A673 (cell line): ENCODE data around the gene KRT73. TPM values are rescaled to one million over a fixed set of nuclear protein-coding genes. Genes with fewer than 3 reads are reported as not detected.

Experiments used
- BruUV-seq: library from RNA; stranded (reverse); fragments of 400-500 nt; replicated peaks from 2 replicates; lab custom pipeline; 2021; lab: Mats Ljungman, UMichigan
- CTCF ChIA-PET: fragments of 300-600 bp; sonication (Branson Sonifier 250); formaldehyde crosslinking; loops from one replicate; lab custom pipeline; 2022; ENCODE audit warnings: antibody characterized with exemption; lab: Charles Lee
- POLR2A ChIA-PET: fragments of 300-600 bp; sonication (Branson Sonifier 250); formaldehyde crosslinking; loops from one replicate; lab custom pipeline; 2022; ENCODE audit warnings: antibody characterized with exemption; ENCODE audit not compliant: low non-redundant PET; lab: Charles Lee
- DNase-seq: peaks from one replicate; pipeline ENCODE4 v3.0.0-alpha.2; 2015; ENCODE audit warnings: low spot score
- H3K27ac ChIP-seq: fragments of 200-600 bp; sonication (generic); 2 replicates; pipeline ENCODE4 v1.5.1; 2016; ENCODE audit warnings: mixed run types, low read depth, mild to moderate bottlenecking, mixed read lengths, antibody characterized with exemption, low read length; ENCODE audit not compliant: poor library complexity, severe bottlenecking
- H3K27me3 ChIP-seq: fragments of 200-600 bp; sonication (generic); replicated peaks from 2 replicates; pipeline ENCODE4 v1.6.1; 2017; ENCODE audit warnings: mixed run types, low read depth, mild to moderate bottlenecking, mixed read lengths, antibody characterized with exemption, low read length; ENCODE audit not compliant: insufficient read depth, poor library complexity
- H3K36me3 ChIP-seq: fragments of 200-600 bp; sonication (generic); 2 replicates; pipeline ENCODE4 v1.6.1; 2016; ENCODE audit warnings: mixed run types, mild to moderate bottlenecking, mixed read lengths, antibody characterized with exemption, low read length; ENCODE audit not compliant: insufficient read depth, poor library complexity, severe bottlenecking
- H3K4me1 ChIP-seq: fragments of 200-600 bp; sonication (generic); 2 replicates; pipeline ENCODE4 v1.6.1; 2017; ENCODE audit warnings: mixed run types, mild to moderate bottlenecking, mixed read lengths, antibody characterized with exemption, low read length; ENCODE audit not compliant: insufficient read depth, poor library complexity, severe bottlenecking
- H3K4me3 ChIP-seq: fragments of 200-600 bp; sonication (generic); 2 replicates; pipeline ENCODE4 v1.5.1; 2016; ENCODE audit warnings: low read depth, mixed run types, mild to moderate bottlenecking, mixed read lengths, low read length; ENCODE audit not compliant: poor library complexity, severe bottlenecking
- H3K9me3 ChIP-seq: fragments of 200-600 bp; sonication (generic); 2 replicates; pipeline ENCODE4 v1.6.1; 2016; ENCODE audit warnings: mixed run types, low read depth, mild to moderate bottlenecking, mixed read lengths, antibody characterized with exemption, low read length; ENCODE audit not compliant: poor library complexity, severe bottlenecking
- CTCF ChIP-seq: fragments of 300-800, 200-600 bp; sonication (generic); conservative IDR thresholded peaks from 2 replicates; pipeline ENCODE4 v1.5.1; 2017; ENCODE audit warnings: low read depth, mild to moderate bottlenecking, antibody characterized with exemption, low read length, moderate library complexity, mixed read lengths
- EZH2 ChIP-seq: fragments of 200-600 bp; sonication (generic); IDR thresholded peaks from 2 replicates; pipeline ENCODE4 v1.6.1; 2017; ENCODE audit warnings: borderline replicate concordance, low read depth, mild to moderate bottlenecking, mixed read lengths, antibody characterized with exemption, low read length; ENCODE audit not compliant: poor library complexity, severe bottlenecking
- intact Hi-C: fragments of 100-400 bp; cut with micrococcal nuclease; formaldehyde crosslinking; loops from one replicate; pipeline ENCODE4 v1.10.0; 2022; ENCODE audit not compliant: unreplicated experiment
- total RNA-seq: library from RNA; stranded (reverse); gene quantifications from 2 replicates; pipeline ENCODE4 v1.2.3, GENCODE V29; 2021

KRT73 gene
- total RNA-seq, 1 experiment from 2014 or later, result not detected

- H3K27ac ChIP-seq, result no peak within 1 kb of the TSS
- intact Hi-C loops, result no loop called here
- DNase-seq, result no peak
- no peak within 1 kb of the TSS for H3K4me3 ChIP-seq
- BruUV-seq, result no TSS peak
- ChIA-PET POLR2A (no interaction called here), CTCF (no interaction called here)
- H3K27me3 ChIP-seq, result peaks cover 7% of the 10 kb centered on the region
- no peaks in the 10 kb centered on the region for H3K9me3 ChIP-seq
- H3K4me1 ChIP-seq, result no peaks in the 10 kb centered on the region
- no peaks in the 10 kb centered on the region for H3K36me3 ChIP-seq
- TF ChIP-seq EZH2, result no peak
- no peak for TF ChIP-seq CTCF
These were observed 44.6 kb downstream of the KRT73 start, which contains the start of gene KRT74 for GRCh38 chr12:52573743-52574142. KRT74 (minus strand) TSS chr12:52573843; CDS start chr12:52573777, 66 bp downstream.

GRCh38 chr12:52573306-52573705 lies 45.1 kb downstream of the KRT73 start:
- H3K4me3 ChIP-seq, result no peak overlapping the region
- CTCF ChIA-PET, result no interaction called here
- no TSS peak for BruUV-seq
- no peak overlapping the region for H3K27ac ChIP-seq
- TF ChIP-seq EZH2 (no peak), CTCF (no peak)
- no peaks in the 10 kb centered on the region for H3K36me3 ChIP-seq
- no peaks in the 10 kb centered on the region for H3K4me1 ChIP-seq
- POLR2A ChIA-PET, result no interaction called here
- H3K9me3 ChIP-seq, result no peaks in the 10 kb centered on the region
- DNase-seq, result no peak
- intact Hi-C loops, result no loop called here
- H3K27me3 ChIP-seq, result peaks cover 7% of the 10 kb centered on the region

GRCh38 chr12:52570511-52570910 lies 47.8 kb downstream of the KRT73 start:
- BruUV-seq, result no TSS peak
- ChIA-PET CTCF (interaction anchor here (0.5 kb wide), 1 partner anchor 307 kb away, joined by 4 read pairs; no protein-coding TSS in a partner anchor), POLR2A (no interaction called here)
- peaks cover 7% of the 10 kb centered on the region for H3K27me3 ChIP-seq
- TF ChIP-seq EZH2 (no peak), CTCF (no peak)
- no peaks in the 10 kb centered on the region for H3K9me3 ChIP-seq
- H3K4me1 ChIP-seq, result no peaks in the 10 kb centered on the region
- H3K27ac ChIP-seq, result no peak overlapping the region
- no peak for DNase-seq
- H3K36me3 ChIP-seq, result no peaks in the 10 kb centered on the region
- H3K4me3 ChIP-seq, result no peak overlapping the region
- intact Hi-C loops, result no loop called here
